Body of pancreas (tissue), 4 donors: ENCODE data around the gene ANKS1B.

Experiments
- CTCF ChIP-seq, 7 experiments: fragments of 450-650 bp in 4 of 7; fragments of 200-600 bp in 3 of 7; sonication (generic) in 3 of 7; IDR thresholded peaks; one replicate each; pipeline ENCODE4 v1.5.1; 2016 to 2019; ENCODE audit warnings: antibody characterized with exemption in 7 of 7
- POLR2A ChIP-seq, 3 donors: fragments of 450-650 bp; IDR thresholded peaks; one replicate each; pipeline ENCODE4 v1.6.1; 2016; ENCODE audit warnings: antibody characterized with exemption in 3 of 3, mild to moderate bottlenecking in 2 of 3

GRCh38 chr12:98817742-98818141 lies 1167.0 kb downstream of the ANKS1B start:
- TF ChIP-seq CTCF (IDR thresholded peaks at IDR 0.05) (no peak), POLR2A (IDR thresholded peaks at IDR 0.05) (no peak)
